Stimulated activated CD8-positive, alpha-beta memory T cell treated with anti-CD3 and anti-CD28 coated beads, Interleukin-2, amount 100 ng/mL, for 48 hours (primary cell): Measurements from ENCODE around the gene AGBL4.
"Not testable (repeated sequence)": the region's sequence is repeated elsewhere in the genome, so short reads cannot be mapped to it uniquely, and the experiment has no call there.

ENCODE experiments used
- DNase-seq, 2 donors: peaks; one replicate each; pipeline ENCODE4 v3.0.0-alpha.2; 2020; ENCODE audit warnings: low read depth in 2 of 2

AGBL4 gene

GRCh38 chr1:49036700-49037099, 987.1 kb downstream of the AGBL4 start:
- no peak for DNase-seq

DNA sequence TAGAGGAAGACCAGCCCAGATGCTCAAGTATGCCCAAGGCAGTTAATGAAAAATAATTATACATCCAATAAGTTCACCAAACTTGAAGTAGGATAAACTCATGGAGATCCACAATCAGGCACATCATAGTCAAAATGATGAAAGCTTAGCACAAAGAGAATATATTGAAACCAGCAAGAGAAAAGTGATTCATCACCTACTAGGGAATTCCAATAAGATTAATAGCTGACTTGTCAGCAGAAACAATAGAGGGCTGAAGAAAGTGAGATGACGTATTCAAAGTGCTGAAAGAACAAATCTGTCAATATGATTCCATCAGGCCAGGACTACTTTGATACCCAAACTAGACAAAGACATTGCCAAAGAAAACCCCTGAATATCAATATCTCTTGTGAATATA, 995.4 kb downstream of the AGBL4 start:
- no peak for DNase-seq

DNA sequence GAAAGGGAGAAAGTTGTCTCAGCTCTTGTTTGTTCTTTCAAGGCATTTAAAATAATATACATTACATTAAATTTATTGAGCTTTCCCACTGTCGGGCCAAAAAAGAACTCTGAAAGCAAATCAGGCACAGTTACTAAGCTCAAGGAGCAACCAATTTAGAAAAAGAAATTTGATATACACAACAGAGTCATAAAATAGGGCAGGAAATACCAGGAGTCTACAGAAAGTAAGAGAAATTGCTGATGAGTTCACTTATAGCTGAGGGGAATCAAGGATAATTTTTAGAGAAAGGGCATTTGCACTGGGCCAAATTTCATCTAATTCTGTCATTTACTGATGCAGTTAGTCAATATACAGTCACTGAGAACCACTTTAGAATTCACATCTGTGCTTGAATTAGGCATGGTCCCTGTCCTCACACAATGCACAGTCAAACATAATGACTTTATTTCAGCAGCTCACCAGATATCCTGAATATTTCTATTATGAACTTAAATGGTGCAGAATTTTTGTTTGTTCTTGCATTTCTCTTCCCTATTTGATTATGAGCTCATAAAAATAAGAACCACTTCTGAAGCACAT, 997.4 kb downstream of the AGBL4 start:
- no peak for DNase-seq

DNA sequence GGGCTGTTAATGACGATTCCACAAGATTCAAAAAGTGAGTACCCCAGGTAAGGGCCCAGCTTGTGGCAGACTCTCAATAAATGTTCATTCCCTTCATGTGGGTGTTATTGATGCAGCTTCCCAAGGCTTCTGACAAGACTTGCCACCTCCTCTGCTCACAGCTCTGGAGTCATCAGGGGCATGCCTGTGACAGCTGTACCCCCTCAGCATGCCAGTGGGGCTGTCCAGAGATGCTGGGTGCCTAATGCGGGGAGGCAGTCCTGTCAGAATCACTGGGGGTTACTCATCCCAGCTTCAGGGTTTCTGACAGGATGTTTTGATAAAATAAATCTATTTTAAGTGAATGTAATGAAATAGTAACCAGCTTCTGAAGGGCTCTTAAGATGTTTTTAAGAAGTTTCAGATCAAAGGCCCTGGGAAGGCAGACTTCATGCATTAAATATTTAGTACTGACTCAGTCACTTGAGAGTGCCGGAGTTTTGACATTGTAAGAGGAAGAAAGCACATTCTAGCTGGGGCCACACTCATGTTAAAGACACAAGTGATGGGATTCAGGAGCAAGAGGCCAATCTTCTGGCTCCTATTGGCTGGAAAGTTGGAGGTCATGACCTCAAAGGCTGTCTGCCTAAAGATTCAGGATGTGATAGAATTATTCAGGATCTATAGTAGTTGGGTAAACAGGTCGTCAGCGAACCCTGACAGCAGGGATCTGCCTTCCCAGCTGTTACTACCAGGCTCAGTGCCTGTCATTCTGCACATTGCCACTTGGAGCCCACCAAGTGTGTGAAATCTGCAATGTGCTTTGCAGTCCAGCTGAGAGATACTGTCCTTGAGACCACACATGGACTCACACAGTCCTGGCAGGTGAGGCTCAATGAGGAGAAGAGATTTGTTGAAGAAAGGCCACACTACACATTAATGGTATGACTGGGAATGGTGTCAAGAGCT, 1007.5 kb downstream of the AGBL4 start:
- no peak for DNase-seq

GRCh38 chr1:49013079-49013478, 1010.7 kb downstream of the AGBL4 start:
- DNase-seq = no peak

DNA sequence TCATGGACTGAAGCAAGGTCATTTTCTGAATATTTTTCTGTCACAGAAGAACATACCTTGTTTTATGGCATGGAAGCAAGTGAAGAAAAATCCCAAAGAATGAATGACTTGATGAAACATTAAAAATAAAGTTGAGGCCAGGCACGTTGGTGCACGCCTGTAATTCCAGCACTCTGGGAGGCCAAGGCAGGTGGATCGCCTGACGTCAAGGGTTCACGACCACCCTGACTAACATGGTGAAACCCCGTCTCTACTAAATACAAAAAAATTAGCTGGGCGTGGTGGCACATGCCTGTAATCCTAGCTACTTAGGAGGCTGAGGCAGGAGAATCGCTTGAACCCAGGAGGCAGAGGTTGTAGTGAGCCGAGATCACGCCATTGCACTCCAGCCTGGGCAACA, 1020.8 kb downstream of the AGBL4 start:
- DNase-seq = not testable (repeated sequence)

DNA sequence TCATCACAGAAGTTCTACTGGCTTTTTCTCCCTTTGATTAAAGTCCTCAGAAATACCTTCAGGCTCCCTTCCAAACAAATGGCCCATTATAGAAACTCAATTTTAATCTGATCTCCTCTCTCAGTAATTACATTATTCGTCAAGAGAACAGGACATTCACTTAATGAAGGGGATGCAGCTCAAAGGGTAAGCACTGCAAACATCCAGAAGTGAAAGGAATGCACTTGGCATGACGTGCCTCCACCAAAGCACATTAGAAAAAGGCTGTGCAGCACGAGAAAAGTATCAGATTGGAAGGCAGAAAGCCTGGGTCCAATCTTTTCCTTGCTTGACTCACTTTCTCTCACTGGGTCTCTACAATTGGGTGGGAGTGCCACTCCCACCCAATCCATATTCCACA, 1024.4 kb downstream of the AGBL4 start:
- no peak for DNase-seq

DNA sequence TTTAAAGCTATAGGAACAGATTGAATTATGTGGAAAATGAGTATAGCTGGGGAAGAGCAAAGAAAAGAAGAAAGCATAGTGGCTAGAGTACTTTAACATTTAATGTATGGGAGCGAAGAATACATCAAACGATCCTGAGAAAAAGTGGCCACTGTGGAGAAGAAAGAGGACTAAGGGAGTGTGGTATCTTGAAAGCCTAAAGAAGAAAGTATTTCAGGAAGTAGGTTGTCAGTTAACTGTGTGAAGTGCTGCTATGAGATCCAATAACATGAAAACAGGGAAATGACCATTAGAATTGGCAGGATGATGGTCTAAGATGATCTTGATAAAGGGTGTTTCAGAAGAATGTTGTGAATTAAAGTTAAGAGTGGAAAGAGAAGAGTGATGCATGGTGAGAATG, 1027.4 kb downstream of the AGBL4 start:
- DNase-seq = no peak

DNA sequence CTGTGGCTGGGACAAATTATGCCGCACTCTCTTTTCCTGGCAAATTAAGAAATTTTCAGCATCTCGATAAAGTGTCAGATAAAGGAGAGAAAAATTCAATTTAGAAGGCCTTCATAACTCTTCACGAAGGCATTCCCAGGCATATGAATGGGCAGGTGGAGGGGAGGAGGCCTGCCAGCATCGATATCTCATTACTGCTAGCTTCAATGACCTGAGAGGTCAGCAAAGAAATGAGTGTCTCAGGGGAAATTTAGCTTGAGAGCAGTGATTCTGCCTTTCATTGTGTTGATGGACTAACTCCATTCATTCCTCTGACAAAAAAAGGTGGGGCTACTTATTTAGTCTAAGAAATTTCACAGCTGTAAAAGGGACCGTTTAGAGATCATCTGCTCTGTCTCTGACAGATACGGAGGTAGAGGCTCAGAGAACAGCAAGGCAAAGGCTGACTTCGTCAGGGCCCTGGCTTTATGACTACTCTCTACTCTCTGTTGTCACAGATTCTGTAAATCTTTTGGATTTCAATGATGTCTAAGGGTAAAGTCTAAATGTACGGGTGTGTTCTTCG, 1035.0 kb downstream of the AGBL4 start:
- DNase-seq = no peak

GRCh38 chr1:48979940-48980339, 1043.8 kb downstream of the AGBL4 start:
- no peak for DNase-seq

DNA sequence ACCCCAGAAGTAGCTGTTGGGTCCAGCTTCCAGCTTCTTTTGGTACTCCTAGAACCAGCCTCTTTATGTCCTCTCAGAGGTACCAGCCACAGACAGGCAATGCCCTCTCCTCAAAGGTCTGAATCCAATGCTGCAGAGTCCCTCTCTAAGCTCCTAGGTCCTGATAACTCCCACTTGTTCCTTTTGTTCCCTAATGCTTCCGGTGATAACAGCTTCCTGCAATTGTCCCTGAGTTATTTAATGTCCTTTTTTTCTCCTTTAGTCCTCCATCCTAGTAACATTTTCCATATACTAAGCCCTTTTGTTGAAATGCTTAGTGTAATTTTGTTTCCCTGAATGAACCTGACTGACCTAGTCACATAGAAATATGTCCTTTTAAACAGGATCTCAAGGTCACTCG, 1045.3 kb downstream of the AGBL4 start:
- no peak for DNase-seq

DNA sequence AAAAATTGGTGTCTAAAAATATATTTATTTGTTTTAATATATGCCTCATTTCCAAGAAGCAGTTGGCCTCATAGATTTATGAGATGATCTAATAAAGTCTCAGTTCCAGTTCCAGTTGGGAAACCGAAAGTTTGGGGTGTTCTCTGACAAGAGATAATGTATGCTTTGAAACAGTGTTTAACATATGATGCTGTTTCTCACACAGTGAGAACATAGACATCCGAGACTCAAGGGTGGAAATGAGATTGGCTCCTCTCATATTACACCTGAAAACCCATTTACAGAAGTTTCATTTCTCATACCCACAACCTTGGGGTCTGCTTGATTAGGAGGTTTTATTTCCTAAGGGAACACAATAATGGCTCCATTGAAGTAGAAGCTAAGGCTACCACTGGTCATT, 1046.5 kb downstream of the AGBL4 start:
- no peak for DNase-seq

GRCh38 chr1:48969971-48970370, 1053.8 kb downstream of the AGBL4 start:
- DNase-seq = no peak

DNA sequence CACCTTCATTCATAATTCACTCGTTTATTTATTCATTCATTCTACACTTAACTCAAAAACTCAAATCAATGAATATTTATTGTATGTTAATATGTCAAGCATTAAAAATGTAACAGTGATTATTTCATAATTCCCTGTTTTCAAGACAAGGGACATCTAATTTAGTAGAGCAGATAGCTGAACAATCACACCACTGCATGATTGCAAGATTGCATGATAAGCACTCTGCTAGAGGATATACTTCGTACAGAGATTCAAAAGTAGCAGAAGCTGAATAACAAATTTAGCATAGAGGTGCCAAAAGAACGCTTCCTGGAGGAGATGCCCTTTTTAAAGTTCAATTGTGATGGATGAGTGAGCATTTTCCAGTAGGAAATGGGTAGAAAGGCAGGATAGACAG, 1056.4 kb downstream of the AGBL4 start:
- DNase-seq = no peak

DNA sequence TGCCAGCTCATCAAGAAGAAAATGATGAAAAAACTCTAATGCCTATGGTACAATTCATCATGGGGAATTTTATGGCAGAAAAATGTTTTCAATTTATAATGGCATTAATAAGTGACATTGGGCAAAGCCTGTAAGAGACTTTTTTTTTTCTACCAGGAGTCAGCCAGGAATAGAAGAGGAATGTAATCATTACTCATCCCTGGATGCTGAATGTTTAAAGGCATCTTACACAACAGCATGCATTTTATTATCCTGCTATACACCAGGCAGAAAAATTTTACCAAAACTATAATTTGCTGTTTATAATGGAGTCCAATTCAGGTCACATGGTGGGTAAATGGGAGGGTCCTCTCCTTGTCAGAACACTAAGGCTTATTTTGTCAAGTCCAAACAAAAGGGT, 1057.2 kb downstream of the AGBL4 start:
- no peak for DNase-seq

- no peak for DNase-seq
Measured at GRCh38 chr1:48960320-48960719, 1063.4 kb downstream of the AGBL4 start.

DNA sequence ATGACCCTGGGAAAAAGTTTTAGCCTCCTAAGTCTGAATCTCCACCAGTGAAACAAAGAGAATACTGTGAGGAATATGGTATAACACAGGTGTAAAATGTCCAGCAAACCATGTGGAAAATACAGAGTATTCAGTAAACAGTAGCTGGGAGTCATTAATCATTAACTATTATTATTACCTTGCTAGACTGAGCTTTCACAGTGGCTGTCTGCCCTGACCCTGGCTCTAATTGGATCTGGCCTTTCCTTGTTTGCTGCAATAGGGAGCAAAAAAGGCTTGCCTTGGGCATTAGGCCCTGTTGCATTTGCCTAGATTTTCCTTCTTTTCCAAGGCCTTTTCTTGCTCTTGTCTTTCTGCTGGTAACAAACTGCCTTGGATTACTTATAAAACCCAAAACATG, 1068.0 kb downstream of the AGBL4 start:
- no peak for DNase-seq

DNA sequence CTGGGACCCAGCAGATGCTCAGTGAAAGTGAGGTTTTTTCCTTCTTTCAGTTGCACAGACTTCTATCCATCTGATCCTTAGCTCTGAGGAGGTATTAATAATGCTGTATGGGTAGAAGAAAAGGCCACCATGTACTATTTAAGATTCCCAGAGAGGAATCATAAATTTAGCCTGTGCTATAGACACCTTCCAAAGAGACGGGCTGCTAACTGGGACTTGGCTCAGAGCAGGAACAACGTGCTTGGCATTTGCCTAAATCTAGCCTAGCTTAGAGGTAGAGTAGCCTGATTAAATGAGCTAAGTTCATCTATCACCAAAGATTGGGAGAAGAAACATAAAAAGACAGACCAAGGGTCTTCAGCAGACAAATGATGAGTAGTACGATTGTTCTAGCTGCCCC, 1070.1 kb downstream of the AGBL4 start:
- no peak for DNase-seq

DNA sequence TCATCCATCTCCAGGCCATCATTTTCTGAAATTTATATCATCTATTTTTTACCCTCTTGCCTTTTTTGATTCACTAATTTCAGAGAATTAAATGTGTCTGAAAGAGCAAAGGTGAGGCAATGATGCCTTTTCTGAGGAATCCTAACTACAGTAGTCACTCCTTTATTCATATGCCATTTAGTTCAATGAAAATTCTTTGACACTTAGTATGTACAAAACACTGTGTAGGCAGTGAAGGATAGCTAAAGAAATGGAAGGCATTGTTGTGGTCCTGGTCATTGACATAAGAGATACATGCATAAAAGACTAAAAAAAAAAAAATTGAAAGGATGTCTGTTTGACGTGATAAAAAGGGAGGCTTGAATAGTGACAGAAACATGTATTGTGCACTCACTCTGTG, 1075.2 kb downstream of the AGBL4 start:
- no peak for DNase-seq

GRCh38 chr1:48947761-48948537, 1075.8 kb downstream of the AGBL4 start:
- DNase-seq = no peak

DNA sequence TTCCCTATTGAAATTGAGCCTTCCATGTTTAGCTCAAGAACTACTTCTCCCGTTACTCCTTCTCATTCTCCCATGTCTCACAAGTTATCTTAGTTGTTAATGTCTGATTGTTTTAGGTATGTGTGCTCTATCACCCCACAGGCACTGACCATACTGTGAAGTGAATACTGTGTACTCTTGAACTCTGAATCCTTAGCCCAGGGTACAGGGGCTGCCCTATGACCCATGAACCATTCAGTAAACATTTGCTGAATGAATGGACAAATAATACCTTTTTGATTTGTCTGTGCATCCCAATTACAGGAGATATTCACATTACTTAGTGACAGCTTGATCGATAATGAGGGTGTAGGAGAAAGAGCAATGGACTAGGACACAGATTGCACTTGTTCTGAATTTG, 1077.7 kb downstream of the AGBL4 start:
- no peak for DNase-seq

DNA sequence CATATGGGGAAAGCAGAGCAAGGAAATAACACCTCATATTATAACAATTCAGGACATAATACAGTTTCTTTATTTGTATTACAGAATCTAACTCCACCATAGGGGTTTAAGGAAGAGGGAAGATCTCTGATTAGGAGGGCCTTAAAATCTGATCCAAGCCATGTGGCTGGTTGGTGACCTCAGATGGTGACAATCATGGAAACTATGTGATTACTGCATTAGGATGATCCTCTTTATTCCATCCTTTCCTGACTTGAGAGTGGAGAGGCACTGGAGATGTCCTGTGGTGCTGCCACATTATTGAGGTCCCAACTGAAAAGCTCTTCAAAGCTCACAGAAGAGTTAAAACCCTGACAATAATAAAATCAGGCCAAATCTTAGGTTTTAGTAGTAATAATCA, 1078.9 kb downstream of the AGBL4 start:
- no peak for DNase-seq
